ENCODE data around the gene FLNB. TPM values are rescaled to one million over a fixed set of nuclear protein-coding genes. Genes with fewer than 3 reads are reported as not detected.
A peak's percentile ranks its signal among the peaks of the same experiment; 100 is the strongest.

The FLNB gene
- total and polyA plus RNA-seq, 2 of the 13 experiments (the other 11 are each of a cell fraction or from before 2014, with no cell fraction given): 106 to 130 TPM

DNA sequence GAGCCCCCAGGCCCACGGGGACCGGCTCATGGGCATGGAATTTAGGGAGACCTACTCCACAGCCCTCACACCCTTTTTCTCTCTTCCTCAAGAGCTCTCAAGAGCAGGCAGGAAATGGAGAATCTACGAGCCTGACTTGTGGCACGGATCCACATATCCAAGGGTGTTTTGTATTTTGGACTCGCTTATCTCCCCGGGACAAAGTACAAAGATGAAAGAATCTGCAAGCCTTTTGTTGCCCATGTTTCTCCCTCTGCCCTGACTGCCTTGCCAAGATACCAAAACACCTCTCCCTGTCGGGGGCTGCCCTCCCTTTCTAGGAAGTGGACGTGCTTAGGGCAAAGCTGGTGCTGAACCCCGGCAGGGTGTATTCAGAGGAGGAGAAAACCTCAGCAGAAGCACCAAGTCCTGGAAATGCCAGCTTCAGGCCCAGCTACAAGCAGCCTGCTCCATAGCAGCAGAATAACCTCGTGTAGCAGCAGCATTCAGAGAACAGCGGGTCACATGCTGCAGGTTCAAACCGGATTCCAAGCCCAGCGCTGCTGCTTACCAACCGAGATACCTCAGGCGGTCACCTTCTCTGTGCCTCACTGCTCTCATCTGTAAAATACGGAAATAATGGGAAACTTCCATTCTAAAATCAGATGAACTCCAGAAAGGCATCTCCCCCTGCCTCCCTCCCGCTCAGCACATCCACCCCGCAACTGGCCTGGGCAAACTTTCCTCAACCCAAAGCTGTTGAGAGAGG, 167.4 kb downstream of the FLNB start (continued):
- TF ChIP-seq, protein P1, sequence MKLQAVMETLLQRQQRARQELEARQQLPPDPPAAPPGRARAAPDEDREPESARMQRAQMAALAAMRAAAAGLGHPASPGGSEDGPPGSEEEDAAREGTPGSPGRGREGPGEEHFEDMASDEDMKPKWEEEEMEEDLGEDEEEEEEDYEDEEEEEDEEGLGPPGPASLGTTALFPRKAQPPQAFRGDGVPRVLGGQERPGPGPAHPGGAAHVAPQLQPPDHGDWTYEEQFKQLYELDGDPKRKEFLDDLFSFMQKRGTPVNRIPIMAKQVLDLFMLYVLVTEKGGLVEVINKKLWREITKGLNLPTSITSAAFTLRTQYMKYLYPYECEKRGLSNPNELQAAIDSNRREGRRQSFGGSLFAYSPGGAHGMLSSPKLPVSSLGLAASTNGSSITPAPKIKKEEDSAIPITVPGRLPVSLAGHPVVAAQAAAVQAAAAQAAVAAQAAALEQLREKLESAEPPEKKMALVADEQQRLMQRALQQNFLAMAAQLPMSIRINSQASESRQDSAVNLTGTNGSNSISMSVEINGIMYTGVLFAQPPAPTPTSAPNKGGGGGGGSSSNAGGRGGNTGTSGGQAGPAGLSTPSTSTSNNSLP (IDR thresholded peaks at IDR 0.05; ENCODE audit: low read depth, low read length): no peak
- TF ChIP-seq SP2 (CRISPR knock-in tag; IDR thresholded peaks at IDR 0.05): no peak
- no peak for TF ChIP-seq RFXANK (CRISPR knock-in tag; IDR thresholded peaks at IDR 0.05)
- TF ChIP-seq ZNF205 (CRISPR knock-in tag; IDR thresholded peaks at IDR 0.05): 0 out of 2 replicates have a peak, but pooled peaks have one; percentile 72
- TF ChIP-seq ZNF747 (CRISPR knock-in tag; IDR thresholded peaks at IDR 0.05; ENCODE audit: borderline replicate concordance): 0 out of 2 replicates have a peak, but pooled peaks have one; percentile 19
- peak; percentile 54; the same call in 1 of the 2 replicates for TF ChIP-seq ZNF777 (CRISPR knock-in tag; IDR thresholded peaks at IDR 0.05)
- TF ChIP-seq ZNF557 (CRISPR knock-in tag; IDR thresholded peaks at IDR 0.05): no peak
- peak; percentile 76; the same call in 1 of the 2 replicates for TF ChIP-seq ZNF891 (CRISPR knock-in tag; IDR thresholded peaks at IDR 0.05)
- TF ChIP-seq, protein P2, sequence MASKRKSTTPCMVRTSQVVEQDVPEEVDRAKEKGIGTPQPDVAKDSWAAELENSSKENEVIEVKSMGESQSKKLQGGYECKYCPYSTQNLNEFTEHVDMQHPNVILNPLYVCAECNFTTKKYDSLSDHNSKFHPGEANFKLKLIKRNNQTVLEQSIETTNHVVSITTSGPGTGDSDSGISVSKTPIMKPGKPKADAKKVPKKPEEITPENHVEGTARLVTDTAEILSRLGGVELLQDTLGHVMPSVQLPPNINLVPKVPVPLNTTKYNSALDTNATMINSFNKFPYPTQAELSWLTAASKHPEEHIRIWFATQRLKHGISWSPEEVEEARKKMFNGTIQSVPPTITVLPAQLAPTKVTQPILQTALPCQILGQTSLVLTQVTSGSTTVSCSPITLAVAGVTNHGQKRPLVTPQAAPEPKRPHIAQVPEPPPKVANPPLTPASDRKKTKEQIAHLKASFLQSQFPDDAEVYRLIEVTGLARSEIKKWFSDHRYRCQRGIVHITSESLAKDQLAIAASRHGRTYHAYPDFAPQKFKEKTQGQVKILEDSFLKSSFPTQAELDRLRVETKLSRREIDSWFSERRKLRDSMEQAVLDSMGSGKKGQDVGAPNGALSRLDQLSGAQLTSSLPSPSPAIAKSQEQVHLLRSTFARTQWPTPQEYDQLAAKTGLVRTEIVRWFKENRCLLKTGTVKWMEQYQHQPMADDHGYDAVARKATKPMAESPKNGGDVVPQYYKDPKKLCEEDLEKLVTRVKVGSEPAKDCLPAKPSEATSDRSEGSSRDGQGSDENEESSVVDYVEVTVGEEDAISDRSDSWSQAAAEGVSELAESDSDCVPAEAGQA (IDR thresholded peaks at IDR 0.05; ENCODE audit: low read depth): no peak
- TF ChIP-seq, protein P2 (CRISPR knock-in tag; IDR thresholded peaks at IDR 0.05; ENCODE audit: borderline replicate concordance): no peak
- TF ChIP-seq, protein P3, sequence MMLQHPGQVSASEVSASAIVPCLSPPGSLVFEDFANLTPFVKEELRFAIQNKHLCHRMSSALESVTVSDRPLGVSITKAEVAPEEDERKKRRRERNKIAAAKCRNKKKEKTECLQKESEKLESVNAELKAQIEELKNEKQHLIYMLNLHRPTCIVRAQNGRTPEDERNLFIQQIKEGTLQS (CRISPR knock-in tag; IDR thresholded peaks at IDR 0.05): no peak
- 0 out of 2 replicates have a peak, but pooled peaks have one; percentile 8 for TF ChIP-seq ZNF629 (CRISPR knock-in tag; conservative IDR thresholded peaks at IDR 0.05)
- no peak for TF ChIP-seq ZNF703 (CRISPR knock-in tag; IDR thresholded peaks at IDR 0.05; ENCODE audit: borderline replicate concordance)
- no peak for TF ChIP-seq YY1 (IDR thresholded peaks at IDR 0.05; ENCODE audit: insufficient read depth, insufficient replicate concordance, low read depth, low read length)
- no peak for TF ChIP-seq ZNF367 (CRISPR knock-in tag; IDR thresholded peaks at IDR 0.05; ENCODE audit: borderline replicate concordance)
- no peak; the same call in 1 of the 2 replicates for TF ChIP-seq TP53 (CRISPR knock-in tag; conservative IDR thresholded peaks at IDR 0.05)
- no peak for TF ChIP-seq SRF (IDR thresholded peaks at IDR 0.05; ENCODE audit: low read depth, low read length)
- no peak for TF ChIP-seq KLF13 (CRISPR knock-in tag; IDR thresholded peaks at IDR 0.05)
